NCI-H2029 treated with DMSO at 0.1 percent for 48 hours (cell line): ENCODE measurements around the gene RETREG1.
A peak's percentile ranks its signal among the peaks of the same experiment; 100 is the strongest.
"Not testable (repeated sequence)": the region's sequence is repeated elsewhere in the genome, so short reads cannot be mapped to it uniquely, and the experiment has no call there.

Experiments
- DNase-seq: peaks from one replicate; lab custom pipeline; 2025; lab: John Stamatoyannopoulos, UW

RETREG1 gene

GRCh38 chr5:16456103-16456832 is 160.5 kb downstream of the RETREG1 start:
- DNase-seq, result peak; percentile 79

DNA sequence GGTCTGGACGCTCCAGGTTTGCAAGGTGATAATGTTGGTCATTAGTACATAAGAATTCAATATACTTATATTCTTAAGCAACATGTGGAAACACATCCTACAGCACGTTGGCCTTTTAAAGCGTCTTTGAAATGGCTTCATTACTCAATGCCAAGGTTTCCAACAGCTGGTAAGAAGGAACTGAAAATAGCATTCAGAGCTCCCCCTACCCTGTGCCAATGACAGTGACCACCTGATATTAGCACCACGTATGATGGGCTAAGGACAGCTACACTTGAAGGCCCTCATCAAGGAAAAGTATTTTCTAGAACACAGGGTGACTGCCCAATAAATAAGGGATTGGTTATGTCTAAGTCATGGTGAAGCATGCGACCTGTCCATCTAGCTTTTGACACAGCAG is 161.1 kb downstream of the RETREG1 start:
- DNase-seq, result no peak

- no peak for DNase-seq
Measured at GRCh38 chr5:16454686-16455085, 162.1 kb downstream of the RETREG1 start.

GRCh38 chr5:16453609-16454008 is 163.2 kb downstream of the RETREG1 start:
- DNase-seq, result no peak

GRCh38 chr5:16450163-16450562 is 166.6 kb downstream of the RETREG1 start:
- DNase-seq, result no peak

- no peak for DNase-seq
Measured at GRCh38 chr5:16446993-16447392, 169.8 kb downstream of the RETREG1 start.

- no peak for DNase-seq
Measured at GRCh38 chr5:16437977-16438376, 178.8 kb downstream of the RETREG1 start.

DNA sequence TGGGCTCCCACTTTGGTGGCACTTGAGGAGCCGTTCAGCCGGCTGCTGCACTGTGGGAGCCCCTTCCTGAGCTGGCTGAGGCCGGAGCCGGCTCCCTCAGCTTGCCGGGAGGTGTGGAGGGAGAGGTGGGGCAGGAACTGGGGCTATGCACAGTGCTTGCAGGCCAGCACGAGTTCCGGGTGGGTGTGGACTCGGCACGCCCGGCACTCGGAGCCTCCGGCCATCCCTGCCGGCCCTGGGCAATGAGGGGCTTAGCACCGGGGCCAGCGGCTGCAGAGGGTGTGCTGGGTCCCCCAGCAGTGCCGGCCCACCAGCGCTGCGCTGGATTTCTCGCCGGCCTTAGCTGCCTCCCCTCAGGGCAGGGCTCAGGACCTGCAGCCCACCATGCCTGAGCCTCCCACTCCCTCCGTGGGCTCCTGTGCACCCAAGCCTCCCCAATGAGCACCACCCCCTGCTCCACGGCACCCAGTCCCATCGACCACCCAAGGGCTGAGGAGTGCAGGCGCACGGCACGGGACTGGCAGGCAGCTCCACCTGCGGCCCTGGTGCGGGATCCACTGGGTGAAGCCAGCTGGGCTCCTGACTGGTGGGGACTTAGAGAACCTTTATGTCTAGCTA is 180.6 kb downstream of the RETREG1 start:
- DNase-seq, result not testable (repeated sequence)

- DNase-seq, result no peak
Measured at GRCh38 chr5:16431490-16431889, 185.3 kb downstream of the RETREG1 start.

- no peak for DNase-seq
Measured at GRCh38 chr5:16430349-16431089, 186.3 kb downstream of the RETREG1 start.

GRCh38 chr5:16428359-16428758 is 188.4 kb downstream of the RETREG1 start:
- DNase-seq, result no peak

DNA sequence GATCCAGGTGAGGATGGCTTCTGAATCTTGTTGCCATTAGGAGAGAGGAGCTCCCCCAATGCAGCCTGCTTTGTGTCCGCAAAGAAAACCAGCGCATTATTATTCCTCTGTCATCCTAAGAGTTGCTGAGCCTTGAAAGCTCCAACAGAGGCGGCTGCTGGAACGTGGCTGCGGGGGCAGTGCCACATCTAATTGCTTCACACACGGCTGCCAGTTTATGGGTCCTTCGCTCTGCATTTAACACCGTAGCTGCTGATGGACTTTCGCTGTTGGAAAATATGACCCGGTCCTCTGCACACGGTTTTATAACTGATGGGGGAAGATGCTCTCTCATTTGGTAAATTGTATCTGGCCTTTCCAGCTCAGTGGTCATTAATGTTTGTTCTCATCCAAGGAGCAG is 189.2 kb downstream of the RETREG1 start:
- no peak for DNase-seq
